Activated T-cell treated with anti-CD3 and anti-CD28 coated beads for 48 hours (primary cell): ENCODE results near the gene ATAD1.

Experiments
- DNase-seq: peaks from one replicate; pipeline ENCODE4 v3.0.0-alpha.2; 2020; ENCODE audit warnings: low read depth

The ATAD1 gene

GRCh38 chr10:87715552-87716347 lies 102.3 kb downstream of the ATAD1 start:
- DNase-seq: no peak

- DNase-seq: no peak
These were observed 104.3 kb downstream of the ATAD1 start for GRCh38 chr10:87713707-87714106.

- DNase-seq: no peak
These were observed 105.0 kb downstream of the ATAD1 start for GRCh38 chr10:87712913-87713616.

DNA sequence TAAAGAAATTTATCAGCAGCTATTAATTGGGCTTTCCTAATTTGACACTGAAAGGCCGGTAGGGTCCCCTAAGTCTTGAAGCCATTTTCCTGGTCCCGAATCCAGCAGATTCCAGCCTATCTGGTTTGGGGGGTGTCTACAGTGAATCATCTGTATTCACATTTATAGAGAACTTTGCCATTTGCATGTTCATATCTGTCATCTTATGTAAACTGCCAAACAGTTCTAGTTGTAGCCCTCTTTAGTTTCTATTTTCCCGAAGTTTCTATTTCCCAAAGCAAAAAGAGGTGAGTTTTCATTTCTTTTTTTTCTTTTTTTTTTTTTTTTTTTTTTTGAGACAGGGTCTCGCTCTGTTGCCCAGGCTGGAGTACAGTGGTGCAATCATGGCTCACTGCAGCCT lies 110.8 kb downstream of the ATAD1 start:
- no peak for DNase-seq

DNA sequence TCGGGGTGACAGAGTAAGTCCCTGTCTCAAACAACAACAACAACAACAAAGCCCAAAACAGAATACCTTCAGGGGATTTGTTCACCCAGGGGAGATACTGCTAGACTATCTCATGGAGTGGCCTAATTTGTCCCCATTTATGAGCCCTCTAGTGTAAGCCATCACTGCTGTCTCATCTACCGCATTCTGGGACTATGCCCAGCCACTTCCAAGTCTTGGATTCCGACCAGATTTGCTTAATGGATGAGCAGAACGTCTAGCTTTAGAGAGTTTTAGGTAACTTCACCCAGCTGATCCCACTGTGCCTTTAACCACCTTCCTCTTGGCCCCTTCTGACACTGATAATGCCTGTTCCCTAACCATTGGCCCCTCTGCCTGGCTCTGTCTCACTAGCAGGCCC lies 111.3 kb downstream of the ATAD1 start:
- DNase-seq: no peak

GRCh38 chr10:87705339-87705738 lies 112.7 kb downstream of the ATAD1 start:
- no peak for DNase-seq

DNA sequence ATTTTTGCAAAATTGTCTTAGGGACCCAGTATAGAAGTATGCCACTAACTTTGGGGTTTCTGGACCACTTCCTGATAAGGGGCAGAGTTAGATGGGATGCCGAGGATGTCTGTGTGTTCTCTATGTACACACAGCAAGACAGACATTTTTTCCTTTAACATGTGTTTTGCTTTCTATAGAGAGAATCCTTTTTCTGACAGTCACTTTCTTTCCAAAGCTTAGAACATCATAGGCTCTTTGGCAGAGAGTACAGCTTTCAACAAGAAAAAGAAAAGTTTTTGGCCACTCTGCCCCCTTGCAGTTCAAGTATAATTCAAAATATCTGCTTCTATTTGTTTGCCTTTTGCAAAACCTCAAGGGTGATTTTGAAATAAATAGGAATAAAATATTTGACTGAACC lies 114.3 kb downstream of the ATAD1 start:
- DNase-seq: no peak

GRCh38 chr10:87702973-87703294 lies 115.1 kb downstream of the ATAD1 start:
- DNase-seq: no peak

GRCh38 chr10:87702260-87702972 lies 115.6 kb downstream of the ATAD1 start:
- no peak for DNase-seq
